ENCODE measurements around the gene NGB. TPM values are rescaled to one million over a fixed set of nuclear protein-coding genes. Genes with fewer than 3 reads are reported as not detected.
"Not testable (repeated sequence)": the region's sequence is repeated elsewhere in the genome, so short reads cannot be mapped to it uniquely, and the experiment has no call there.

NGB gene
- not detected for total RNA-seq

DNA sequence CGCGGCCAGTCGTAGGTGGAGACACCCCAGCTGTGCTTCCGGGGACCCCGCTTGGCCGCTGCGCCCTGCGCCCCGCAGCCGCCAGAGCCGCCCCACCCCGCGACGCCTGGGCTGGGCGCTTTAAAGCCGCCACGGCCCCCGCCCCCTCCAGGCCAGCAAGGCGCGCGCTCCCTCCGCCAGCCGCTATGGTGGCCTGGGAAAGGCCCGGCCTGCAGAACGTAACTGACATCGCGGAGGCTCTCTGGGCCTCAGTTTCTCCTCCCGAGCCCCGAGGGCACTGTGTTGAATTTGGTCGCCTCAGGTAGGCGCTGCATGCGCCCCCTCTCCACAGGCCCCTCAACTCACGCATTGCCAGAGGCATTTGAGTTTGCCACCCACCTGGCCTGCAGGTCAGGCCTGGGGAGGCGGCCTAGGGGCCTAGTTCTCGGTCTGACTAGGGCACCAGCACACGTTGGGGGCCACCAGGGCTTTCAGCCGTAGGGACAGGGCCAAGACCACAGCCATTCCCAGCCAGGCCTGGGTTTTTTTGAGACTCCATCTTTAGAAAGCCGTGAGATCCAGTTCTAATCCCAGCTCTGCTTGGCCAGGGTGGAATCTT lies at the start of gene NGB:
Gene NGB, minus strand, starts transcription at position 94 of the 598 bp plus-strand sequence. CDS start 269 bp downstream, outside the sequence.
- Mint-ChIP-seq H3K27me3 (peaks cover 34% of the 10 kb centered on the region), H3K4me1 (ENCODE audit: low read depth) (peaks cover 3% of the 10 kb centered on the region), H3K9me3 (peaks cover 2% of the 10 kb centered on the region), H3K27ac (no peak within 1 kb of the TSS), H3K36me3 (no peaks in the 10 kb centered on the region), H3K4me3 (no peak within 1 kb of the TSS)
- CTCF ChIA-PET = no interaction called here
- POLR2A ChIA-PET = no interaction called here
- intact Hi-C loops (cut with micrococcal nuclease) = no loop called here
- no peak for DNase-seq

GRCh38 chr14:77320238-77320935 lies 49.4 kb upstream of the NGB start, which contains the start of gene POMT2:
POMT2 (minus strand) TSS chr14:77320883; CDS start chr14:77320681, 202 bp downstream.
- H3K9me3 Mint-ChIP-seq = no peaks in the 10 kb centered on the region
- H3K27me3 Mint-ChIP-seq = no peaks in the 10 kb centered on the region
- peak within 1 kb of the TSS; percentile 93 for H3K4me3 Mint-ChIP-seq
- H3K27ac Mint-ChIP-seq = peak within 1 kb of the TSS; percentile 99
- H3K36me3 Mint-ChIP-seq = no peaks in the 10 kb centered on the region
- peaks cover 17% of the 10 kb centered on the region for H3K4me1 Mint-ChIP-seq (ENCODE audit: low read depth)
- ChIA-PET CTCF (interaction anchor here (0.6 to 4.2 kb wide), 12 partner anchors 16 to 385 kb away, joined by 3 to 19 read pairs (median 4); partner anchors contain the start of genes SAMD15 and TMED8), POLR2A (interaction anchor here (1.1 to 2.2 kb wide), 5 partner anchors 11 to 222 kb away, joined by 3 to 30 read pairs (median 4); partner anchors contain the start of genes CIPC, SAMD15 and TMED8)
- intact Hi-C loops (cut with micrococcal nuclease) = loop anchor here (2.0 to 5.0 kb wide), 2 partner anchors 296 to 363 kb away; partner anchors contain the start of gene SPTLC2
- peak; percentile 95 for DNase-seq

DNA sequence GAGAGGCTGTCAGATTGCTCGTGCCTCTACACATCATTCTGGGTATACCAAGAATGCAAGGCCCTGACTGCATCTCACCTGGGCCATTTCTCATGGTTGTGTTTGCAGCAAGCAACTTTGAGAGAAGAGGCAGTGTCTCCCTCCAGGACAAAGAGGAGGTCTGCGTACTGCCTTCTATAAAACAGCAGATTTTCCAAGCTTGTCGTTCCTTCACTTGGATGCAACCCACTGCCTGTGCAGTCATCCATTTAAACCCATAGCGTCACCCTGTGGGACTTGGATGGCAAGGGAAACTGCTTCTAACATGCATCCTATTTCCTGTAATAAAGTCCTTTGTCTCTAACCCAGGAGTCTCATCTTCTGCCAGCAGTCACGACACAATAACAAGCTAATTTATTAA lies 48.4 kb upstream of the NGB start:
- ChIA-PET POLR2A (interaction anchor here (1.0 kb wide), 1 partner anchor 375 kb away, joined by 3 read pairs; no protein-coding TSS in a partner anchor), CTCF (interaction anchor here (0.6 to 4.2 kb wide), 6 partner anchors 15 to 224 kb away, joined by 3 to 19 read pairs (median 4); no protein-coding TSS in a partner anchor)
- DNase-seq = no peak
- Mint-ChIP-seq H3K4me3 (peak overlapping the region; percentile 17), H3K9me3 (no peaks in the 10 kb centered on the region), H3K36me3 (no peaks in the 10 kb centered on the region), H3K27me3 (no peaks in the 10 kb centered on the region), H3K27ac (no peak overlapping the region), H3K4me1 (ENCODE audit: low read depth) (peaks cover 17% of the 10 kb centered on the region)
- intact Hi-C loops (cut with micrococcal nuclease) = loop anchor here (5.0 kb wide), 1 partner anchor 182 kb away; no protein-coding TSS in a partner anchor

DNA sequence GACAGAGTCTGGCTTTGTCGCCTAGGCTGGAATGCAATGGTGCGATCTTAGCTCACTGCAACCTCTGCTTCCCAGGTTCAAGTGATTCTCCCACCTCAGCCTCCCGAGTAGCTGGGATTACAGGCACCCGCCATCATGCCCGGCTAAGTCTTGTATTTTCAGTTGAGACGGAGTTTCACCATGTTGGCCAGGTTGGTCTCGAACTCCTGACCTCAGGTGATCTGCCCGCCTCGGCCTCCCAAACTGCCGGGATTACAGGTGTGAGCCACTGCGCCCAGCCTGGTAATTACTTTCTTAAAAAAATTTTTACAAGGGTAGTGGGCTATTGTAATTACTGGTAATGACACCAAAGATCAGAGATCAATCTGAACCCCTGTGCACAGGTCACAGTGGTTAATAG lies 47.8 kb upstream of the NGB start:
- ChIA-PET CTCF (interaction anchor here (1.4 to 4.2 kb wide), 2 partner anchors 18 to 140 kb away, joined by 5 to 19 read pairs; no protein-coding TSS in a partner anchor), POLR2A (interaction anchor here (1.0 kb wide), 1 partner anchor 375 kb away, joined by 3 read pairs; no protein-coding TSS in a partner anchor)
- H3K4me3 Mint-ChIP-seq, H3K27ac Mint-ChIP-seq, DNase-seq, H3K9me3 Mint-ChIP-seq, H3K36me3 Mint-ChIP-seq, H3K27me3 Mint-ChIP-seq: not testable (repeated sequence)
- H3K4me1 Mint-ChIP-seq (ENCODE audit: low read depth) = peaks cover 17% of the 10 kb centered on the region
- intact Hi-C loops (cut with micrococcal nuclease) = loop anchor here (5.0 kb wide), 1 partner anchor 181 kb away; no protein-coding TSS in a partner anchor

DNA sequence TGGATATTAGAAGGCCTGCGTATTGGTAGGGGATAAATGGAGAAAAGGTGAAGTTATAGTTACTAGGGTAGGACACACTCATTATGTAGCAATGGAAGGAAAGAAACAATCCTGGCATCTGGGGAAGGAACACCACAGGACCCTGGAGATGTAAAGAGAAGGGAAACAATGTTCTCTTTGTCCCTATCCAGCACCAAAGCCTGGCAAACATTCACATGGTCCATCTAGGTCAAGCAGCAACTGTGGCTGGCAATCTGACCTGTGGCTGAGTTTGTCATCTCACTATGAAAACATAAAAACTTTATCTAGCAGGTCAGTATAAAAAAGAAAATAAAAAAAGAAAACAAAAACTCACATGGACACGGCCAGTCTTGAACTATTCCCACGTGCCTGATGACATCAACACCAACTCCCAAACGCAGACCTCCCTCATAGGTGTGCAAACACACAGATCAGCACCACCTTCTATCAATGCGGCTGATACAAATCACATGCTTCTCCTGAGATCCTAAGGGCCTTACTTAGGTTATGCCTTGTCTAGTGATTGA lies 47.1 kb upstream of the NGB start:
- Mint-ChIP-seq H3K27me3 (no peaks in the 10 kb centered on the region), H3K9me3 (no peaks in the 10 kb centered on the region), H3K4me3 (no peak overlapping the region), H3K36me3 (no peaks in the 10 kb centered on the region), H3K4me1 (ENCODE audit: low read depth) (peaks cover 17% of the 10 kb centered on the region), H3K27ac (no peak overlapping the region)
- CTCF ChIA-PET = interaction anchor here (4.2 to 8.1 kb wide), 2 partner anchors 16 to 17 kb away, joined by 19 to 321 read pairs; no protein-coding TSS in a partner anchor
- POLR2A ChIA-PET = no interaction called here
- intact Hi-C loops (cut with micrococcal nuclease) = loop anchor here (5.0 kb wide), 1 partner anchor 181 kb away; no protein-coding TSS in a partner anchor
- DNase-seq = no peak

DNA sequence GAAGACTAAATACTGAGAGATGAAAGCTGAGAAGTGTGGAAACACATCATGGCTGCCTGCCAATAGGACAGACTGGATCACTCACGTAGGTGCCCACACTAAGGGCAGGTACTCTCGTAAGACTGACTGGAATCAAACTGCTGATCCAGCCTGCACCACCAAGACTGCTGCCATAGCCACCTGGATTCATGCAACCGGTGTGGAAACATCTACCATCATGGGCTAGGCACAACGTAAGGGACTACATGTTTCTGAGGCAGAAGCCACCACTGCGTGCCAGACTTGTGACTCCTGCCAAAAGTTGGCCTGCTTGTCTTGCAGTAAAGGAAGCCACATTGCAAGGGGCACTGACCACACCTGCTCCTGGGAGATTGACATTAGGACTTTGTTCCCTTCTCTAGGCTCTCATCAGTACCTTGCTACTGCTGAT lies 45.9 kb upstream of the NGB start:
- POLR2A ChIA-PET = interaction anchor here (2.1 kb wide), 1 partner anchor 14 kb away, joined by 15 read pairs; no protein-coding TSS in a partner anchor
- Mint-ChIP-seq H3K36me3 (no peaks in the 10 kb centered on the region), H3K27me3 (no peaks in the 10 kb centered on the region), H3K4me3 (no peak overlapping the region), H3K27ac (no peak overlapping the region), H3K4me1 (ENCODE audit: low read depth) (peaks cover 11% of the 10 kb centered on the region), H3K9me3 (no peaks in the 10 kb centered on the region)
- CTCF ChIA-PET = interaction anchor here (0.9 to 8.1 kb wide), 18 partner anchors 8 to 505 kb away, joined by 3 to 321 read pairs (median 8); partner anchors contain the start of genes VIPAS39 and ZDHHC22
- DNase-seq = no peak
- intact Hi-C loops (cut with micrococcal nuclease) = loop anchor here (1.0 to 5.0 kb wide), 3 partner anchors 14 to 180 kb away; no protein-coding TSS in a partner anchor

DNA sequence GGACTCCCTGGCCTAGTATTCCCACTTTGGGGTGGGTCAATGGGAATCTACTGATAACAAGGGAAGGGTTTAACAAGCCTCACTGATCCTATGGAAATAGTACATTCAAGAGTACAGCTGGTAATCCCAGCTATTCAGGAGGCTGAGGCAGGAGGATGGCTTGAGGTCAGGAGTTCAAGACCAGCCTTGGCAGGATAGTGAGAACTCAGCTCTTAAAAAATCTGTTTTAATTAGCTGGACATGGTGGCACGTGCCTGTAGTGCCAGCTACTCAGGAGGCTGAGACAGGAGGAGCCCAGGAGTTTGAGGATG lies 45.1 kb upstream of the NGB start:
- H3K4me1 Mint-ChIP-seq (ENCODE audit: low read depth) = peaks cover 8% of the 10 kb centered on the region
- CTCF ChIA-PET = interaction anchor here (0.5 to 8.1 kb wide), 47 partner anchors 9 to 1335 kb away, joined by 3 to 321 read pairs (median 4); partner anchors contain the start of genes CIPC, SAMD15, TMED8 and VIPAS39
- POLR2A ChIA-PET = interaction anchor here (0.8 to 2.1 kb wide), 4 partner anchors 13 to 61 kb away, joined by 3 to 15 read pairs (median 4); partner anchors contain the start of genes SAMD15 and TMED8

DNA sequence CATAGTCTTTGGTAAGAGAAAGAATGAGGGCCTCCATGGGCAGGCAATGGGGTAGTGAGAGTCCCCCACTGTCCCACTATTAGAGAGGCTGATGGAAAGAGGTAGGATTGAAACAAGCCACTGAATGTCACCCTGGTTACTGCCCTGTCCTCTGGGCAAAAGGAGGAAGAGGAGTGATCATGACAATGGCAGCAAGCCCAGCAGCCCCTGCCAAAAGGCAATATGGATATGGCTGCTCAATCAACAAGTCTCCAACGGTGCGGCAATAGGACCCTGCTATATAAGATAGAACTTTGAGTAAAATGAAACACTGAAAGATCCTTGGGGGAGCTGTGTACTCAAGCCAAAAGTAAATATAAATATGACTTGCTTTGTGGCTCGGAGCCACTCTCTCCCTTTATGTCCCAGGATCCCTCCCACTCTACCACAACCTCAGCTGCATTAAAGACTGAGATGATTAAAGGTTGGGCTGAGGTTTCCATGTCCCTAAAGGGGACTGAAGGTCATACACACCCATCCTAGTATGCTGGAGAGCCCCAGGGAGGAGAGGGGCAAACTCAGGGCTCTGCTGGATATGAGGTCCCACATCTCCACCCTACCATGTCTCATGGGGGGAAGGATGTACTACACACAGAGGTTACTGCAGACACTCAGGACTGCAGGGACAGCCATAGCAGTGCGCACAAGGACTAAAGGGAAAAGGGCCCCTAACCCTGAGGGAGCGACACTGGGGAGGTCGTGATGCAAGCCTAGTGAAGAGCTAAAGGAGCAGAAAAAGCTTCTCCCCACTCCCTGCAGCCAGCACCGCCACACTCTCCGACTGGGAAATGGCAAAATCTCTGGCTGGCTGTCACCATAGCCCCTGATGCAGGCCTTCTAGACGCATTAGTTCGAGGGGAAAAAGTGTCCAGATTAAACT lies 43.8 kb upstream of the NGB start:
- intact Hi-C loops (cut with micrococcal nuclease) = loop anchor here (5.0 kb wide), 1 partner anchor 177 kb away; no protein-coding TSS in a partner anchor
- H3K27ac Mint-ChIP-seq = no peak overlapping the region

More for the DNA sequence above, 45.1 kb upstream of the NGB start:
- no peaks in the 10 kb centered on the region for H3K9me3 Mint-ChIP-seq
- H3K27me3 Mint-ChIP-seq = no peaks in the 10 kb centered on the region
- no peak for DNase-seq
- H3K36me3 Mint-ChIP-seq = no peaks in the 10 kb centered on the region
- intact Hi-C loops (cut with micrococcal nuclease) = loop anchor here (1.0 to 5.0 kb wide), 3 partner anchors 13 to 179 kb away; no protein-coding TSS in a partner anchor
- H3K4me3 Mint-ChIP-seq = no peak overlapping the region
- H3K27ac Mint-ChIP-seq = no peak overlapping the region

GRCh38 chr14:77314043-77314442 lies 43.0 kb upstream of the NGB start:
- H3K9me3 Mint-ChIP-seq = no peaks in the 10 kb centered on the region
- no peaks in the 10 kb centered on the region for H3K36me3 Mint-ChIP-seq
- no peak overlapping the region for H3K27ac Mint-ChIP-seq
- no peaks in the 10 kb centered on the region for H3K27me3 Mint-ChIP-seq
- DNase-seq = no peak
- no peaks in the 10 kb centered on the region for H3K4me1 Mint-ChIP-seq (ENCODE audit: low read depth)
- H3K4me3 Mint-ChIP-seq = no peak overlapping the region
- POLR2A ChIA-PET = no interaction called here
- intact Hi-C loops (cut with micrococcal nuclease) = no loop called here
- CTCF ChIA-PET = interaction anchor here (1.4 to 8.1 kb wide), 5 partner anchors 12 to 172 kb away, joined by 3 to 321 read pairs (median 26); partner anchors contain the start of genes SAMD15, TMED8 and ZDHHC22

More for the DNA sequence above, 43.8 kb upstream of the NGB start:
- Mint-ChIP-seq H3K4me1 (ENCODE audit: low read depth) (peaks cover 4% of the 10 kb centered on the region), H3K36me3 (no peaks in the 10 kb centered on the region), H3K27me3 (no peaks in the 10 kb centered on the region), H3K4me3 (no peak overlapping the region), H3K9me3 (no peaks in the 10 kb centered on the region)
- ChIA-PET POLR2A (interaction anchor here (0.9 to 2.1 kb wide), 2 partner anchors 12 to 17 kb away, joined by 3 to 15 read pairs; no protein-coding TSS in a partner anchor), CTCF (interaction anchor here (0.6 to 8.1 kb wide), 18 partner anchors 10 to 442 kb away, joined by 3 to 321 read pairs (median 5); partner anchors contain the start of genes SAMD15, TMED8 and ZDHHC22)
- no peak for DNase-seq

- no peak for DNase-seq
- Mint-ChIP-seq H3K27me3 (no peaks in the 10 kb centered on the region), H3K4me3 (no peak overlapping the region), H3K4me1 (ENCODE audit: low read depth) (no peaks in the 10 kb centered on the region), H3K9me3 (no peaks in the 10 kb centered on the region), H3K36me3 (no peaks in the 10 kb centered on the region), H3K27ac (no peak overlapping the region)
- intact Hi-C loops (cut with micrococcal nuclease) = no loop called here
- POLR2A ChIA-PET = no interaction called here
- CTCF ChIA-PET = interaction anchor here (1.1 to 8.1 kb wide), 4 partner anchors 11 to 161 kb away, joined by 3 to 321 read pairs (median 81); partner anchors contain the start of genes SAMD15 and TMED8
Observed at GRCh38 chr14:77313371-77313770, 42.4 kb upstream of the NGB start.
